ENCODE data around the gene OXER1. TPM values are rescaled to one million over a fixed set of nuclear protein-coding genes. Genes with fewer than 3 reads are reported as not detected.

The OXER1 gene
- total RNA-seq, 4 donors from 2014 or later: 1.9 to 5.4 TPM; not detected in 2

DNA sequence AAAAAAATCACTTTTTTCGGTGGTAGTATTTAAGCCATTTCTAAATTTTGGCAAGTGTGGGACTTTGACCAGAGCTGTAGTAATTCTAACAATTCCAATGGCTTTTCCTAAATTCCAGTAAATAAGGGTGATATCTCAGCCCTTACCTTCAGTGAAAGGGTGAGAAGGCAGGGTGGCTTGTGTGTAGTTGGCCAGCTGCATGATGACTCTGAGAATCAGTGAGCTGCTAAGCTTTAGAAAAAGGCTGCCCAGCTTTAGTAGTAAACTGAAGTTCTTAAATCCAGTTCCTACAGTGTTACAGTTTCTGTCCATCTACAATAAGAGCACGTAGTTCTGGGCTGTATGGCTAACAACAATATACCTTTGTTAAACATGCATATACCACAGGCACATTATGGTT is 42.0 kb downstream of the OXER1 start:
- TF ChIP-seq CTCF (IDR thresholded peaks at IDR 0.05) (no peak), POLR2A (IDR thresholded peaks at IDR 0.05) (no peak)
- Histone ChIP-seq H3K4me1 (no peaks in the 10 kb centered on the region), H3K27me3 (no peaks in the 10 kb centered on the region), H3K9me3 (no peaks in the 10 kb centered on the region), H3K27ac (peak overlapping the region in 1 of 2 donors; percentile 48), H3K36me3 (no peaks in the 10 kb centered on the region), H3K4me3 (no peak overlapping the region)
- intact Hi-C loops (cut with DNase I; ENCODE audit: low total_unique reads): no loop called here
- DNase-seq: no peak

DNA sequence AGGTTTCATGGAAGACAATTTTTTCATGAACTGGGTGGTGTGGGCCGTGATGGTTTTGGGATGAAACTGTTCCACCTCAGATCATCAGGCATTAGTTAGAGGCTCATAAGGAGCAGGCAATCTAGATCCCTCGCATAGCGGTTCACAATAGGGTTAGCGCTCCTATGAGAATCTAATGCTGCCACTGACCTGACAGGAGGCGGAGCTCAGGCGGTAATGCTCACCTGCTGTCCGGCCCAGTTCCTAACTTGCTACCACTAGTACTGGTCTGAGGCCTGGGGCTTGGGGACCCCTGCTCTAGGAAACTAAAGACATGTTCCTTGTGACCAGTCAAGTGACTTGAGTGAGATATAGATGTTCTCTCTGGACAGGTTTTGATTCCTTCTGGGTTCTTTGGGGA is 49.2 kb downstream of the OXER1 start:
- no peak overlapping the region for H3K27ac ChIP-seq
- H3K4me1 ChIP-seq: no peaks in the 10 kb centered on the region
- intact Hi-C loops (cut with DNase I; ENCODE audit: low total_unique reads): no loop called here
- no peaks in the 10 kb centered on the region for H3K9me3 ChIP-seq
- H3K4me3 ChIP-seq: no peak overlapping the region
- no peaks in the 10 kb centered on the region for H3K36me3 ChIP-seq
- no peaks in the 10 kb centered on the region for H3K27me3 ChIP-seq
- DNase-seq: no peak
- no peak for TF ChIP-seq CTCF (IDR thresholded peaks at IDR 0.05)

GRCh38 chr2:42713920-42714319 is 50.0 kb downstream of the OXER1 start:
- no peaks in the 10 kb centered on the region for H3K27me3 ChIP-seq
- DNase-seq: no peak
- H3K4me1 ChIP-seq: no peaks in the 10 kb centered on the region
- H3K4me3 ChIP-seq: no peak overlapping the region
- intact Hi-C loops (cut with DNase I; ENCODE audit: low total_unique reads): no loop called here
- H3K27ac ChIP-seq: no peak overlapping the region
- TF ChIP-seq CTCF (IDR thresholded peaks at IDR 0.05) (no peak), POLR2A (IDR thresholded peaks at IDR 0.05) (no peak)
- no peaks in the 10 kb centered on the region for H3K36me3 ChIP-seq
- no peaks in the 10 kb centered on the region for H3K9me3 ChIP-seq

- no peaks in the 10 kb centered on the region for H3K4me1 ChIP-seq
- no peak for TF ChIP-seq POLR2A (IDR thresholded peaks at IDR 0.05)
- TF ChIP-seq CTCF (IDR thresholded peaks at IDR 0.05): no peak
Measured at GRCh38 chr2:42712934-42713333, 51.0 kb downstream of the OXER1 start.

More at GRCh38 chr2:42712934-42713333, 51.0 kb downstream of the OXER1 start:
- H3K27ac ChIP-seq: no peak overlapping the region
- H3K27me3 ChIP-seq: no peaks in the 10 kb centered on the region
- H3K9me3 ChIP-seq: no peaks in the 10 kb centered on the region
- no peaks in the 10 kb centered on the region for H3K36me3 ChIP-seq
- H3K4me3 ChIP-seq: no peak overlapping the region
- intact Hi-C loops (cut with DNase I; ENCODE audit: low total_unique reads): no loop called here
- DNase-seq: no peak

Small RNAs within 50 kb of the gene (small RNA-seq; reads per million reads assigned to genes)
- gene RNU6-137P: not detected

Other genes with a start within 250 kb of the OXER1 start
- 10 to 100 TPM; 25.6 to 89.1 (median 64.0) TPM for gene MTA3, start 195.5 kb downstream of the OXER1 start, total RNA-seq
- 10 to 100 TPM in 3 of 4 donors, 1 to 10 TPM in 1; 3.1 to 25.1 (median 20.8) TPM for gene HAAO, start 28.4 kb upstream of the OXER1 start, total RNA-seq